GM19372 (cell line): ENCODE measurements around the gene VAV1.
A peak's percentile ranks its signal among the peaks of the same experiment; 100 is the strongest.
"Not testable (repeated sequence)": the region's sequence is repeated elsewhere in the genome, so short reads cannot be mapped to it uniquely, and the experiment has no call there.

ENCODE experiments used
- ATAC-seq: cut with Tn5 transposase; IDR thresholded peaks from one replicate; pipeline ENCODE4 v1.9.1; 2021; ENCODE audit warnings: mild to moderate bottlenecking, low read depth, moderate library complexity; ENCODE audit not compliant: unreplicated experiment

Gene VAV1

GRCh38 chr19:6754136-6754535 lies 18.4 kb upstream of the VAV1 start:
- no peak for ATAC-seq

DNA sequence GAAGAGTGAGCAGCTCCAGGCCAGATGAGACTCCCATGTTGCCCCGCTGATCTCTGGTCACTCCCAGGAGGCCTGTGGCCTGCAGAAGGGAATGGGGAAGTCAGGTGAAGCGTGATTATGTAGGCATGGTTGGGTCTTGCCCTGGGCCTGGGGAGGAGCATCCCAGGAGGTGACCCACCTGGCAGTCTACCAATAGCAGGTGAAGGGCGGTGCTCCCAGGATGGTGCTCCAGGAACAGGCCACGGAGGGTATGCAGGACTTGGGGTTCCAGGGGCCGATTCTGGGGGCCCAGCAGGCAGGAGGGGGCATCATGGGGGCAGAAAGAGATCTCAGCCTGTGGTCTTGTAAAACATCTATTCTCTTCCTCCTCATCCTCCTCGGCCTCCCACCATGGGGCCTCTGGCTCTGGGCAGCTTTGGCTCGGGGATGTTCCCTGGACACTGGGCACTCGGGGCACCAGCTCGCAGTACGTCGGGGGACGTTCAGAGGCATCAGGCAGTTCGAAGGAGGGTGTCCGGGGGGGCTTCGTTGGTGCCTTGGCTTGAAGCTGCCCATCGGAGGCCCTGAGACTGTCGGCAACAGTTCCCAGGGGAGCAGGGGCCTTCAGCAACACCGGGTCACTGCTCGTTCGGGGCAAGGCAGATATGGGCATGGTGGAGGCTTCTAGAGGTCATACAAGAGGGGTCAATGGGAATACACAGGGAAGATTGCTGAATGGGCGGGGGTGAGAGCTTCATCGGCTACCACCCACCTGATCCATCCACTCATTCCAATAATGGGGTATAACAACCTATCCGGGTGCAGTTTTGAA lies 17.6 kb upstream of the VAV1 start:
- no peak for ATAC-seq

DNA sequence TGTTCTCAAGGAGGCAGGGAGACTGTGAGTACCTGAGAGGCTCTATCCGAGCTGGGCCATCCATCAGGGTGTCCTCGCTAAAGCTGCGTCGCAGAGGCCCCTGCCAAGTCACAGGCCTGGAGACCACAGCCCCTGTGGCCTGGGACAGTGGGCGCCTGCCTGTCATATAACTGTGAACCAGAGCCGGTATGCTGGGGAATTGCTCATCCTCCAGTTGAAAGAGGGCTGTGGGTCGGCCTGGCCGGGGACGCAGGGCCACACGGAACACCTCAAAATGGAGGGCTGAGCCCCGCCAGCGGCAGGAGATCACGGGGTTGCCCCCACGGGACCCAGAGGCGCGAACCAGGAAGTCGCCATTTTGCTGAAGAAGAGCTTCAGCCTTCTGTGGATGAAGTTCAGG lies 11.9 kb upstream of the VAV1 start:
- ATAC-seq = no peak

DNA sequence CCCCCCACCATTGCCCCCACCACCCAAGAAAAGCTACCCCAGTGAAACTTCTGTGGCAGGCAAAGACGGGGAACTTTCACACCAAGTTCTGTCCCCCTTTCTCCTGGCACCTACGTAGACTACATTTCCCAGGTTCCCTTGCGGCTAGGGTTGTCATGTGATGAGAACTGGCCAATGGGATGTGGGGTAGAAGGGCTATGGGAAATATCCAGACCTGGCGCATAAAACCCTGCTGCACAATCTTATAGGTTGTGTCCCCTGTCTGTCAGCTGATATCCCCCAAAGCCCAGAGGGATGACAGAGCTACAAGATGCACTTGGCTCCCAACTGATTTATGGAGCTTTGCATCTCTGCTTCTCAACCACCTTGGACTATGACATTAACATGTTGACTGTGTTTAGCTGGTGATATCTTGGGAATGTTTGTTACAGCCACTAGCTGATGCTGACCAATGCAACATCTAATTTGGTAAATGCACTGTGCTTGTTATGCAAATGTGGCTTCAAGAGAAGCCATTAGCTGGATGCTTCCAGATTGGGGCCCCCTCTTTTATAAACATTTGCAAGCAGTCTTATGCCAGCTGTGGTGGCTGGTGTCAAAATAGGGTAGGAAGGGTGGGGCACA lies 11.3 kb upstream of the VAV1 start:
- ATAC-seq = no peak

DNA sequence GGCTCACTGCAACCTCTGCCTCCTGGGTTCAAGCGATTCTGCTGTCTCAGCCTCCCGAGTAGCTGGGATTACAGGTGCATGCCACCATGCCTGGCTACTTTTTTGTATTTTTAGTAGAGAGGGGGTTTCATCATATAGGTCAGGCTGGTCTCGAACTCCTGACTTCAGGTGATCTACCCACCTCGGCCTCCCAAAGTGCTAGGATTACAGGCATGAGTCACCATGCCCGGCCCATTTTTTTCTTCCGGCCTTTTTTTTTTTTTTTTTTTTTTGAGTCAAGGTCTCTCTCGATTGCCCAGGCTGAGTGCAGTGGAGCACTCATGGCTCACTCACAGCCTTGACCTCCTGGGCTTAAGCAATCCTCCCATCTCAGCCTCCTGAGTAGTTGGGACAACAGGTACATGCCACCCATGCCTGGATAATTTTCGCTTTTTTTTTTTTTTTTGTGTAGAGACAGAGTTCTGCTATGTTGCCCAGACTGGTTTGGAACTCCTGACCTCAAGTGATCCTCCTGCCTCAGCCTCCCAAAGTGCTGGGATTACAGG lies 10.2 kb upstream of the VAV1 start:
- ATAC-seq = not testable (repeated sequence)

DNA sequence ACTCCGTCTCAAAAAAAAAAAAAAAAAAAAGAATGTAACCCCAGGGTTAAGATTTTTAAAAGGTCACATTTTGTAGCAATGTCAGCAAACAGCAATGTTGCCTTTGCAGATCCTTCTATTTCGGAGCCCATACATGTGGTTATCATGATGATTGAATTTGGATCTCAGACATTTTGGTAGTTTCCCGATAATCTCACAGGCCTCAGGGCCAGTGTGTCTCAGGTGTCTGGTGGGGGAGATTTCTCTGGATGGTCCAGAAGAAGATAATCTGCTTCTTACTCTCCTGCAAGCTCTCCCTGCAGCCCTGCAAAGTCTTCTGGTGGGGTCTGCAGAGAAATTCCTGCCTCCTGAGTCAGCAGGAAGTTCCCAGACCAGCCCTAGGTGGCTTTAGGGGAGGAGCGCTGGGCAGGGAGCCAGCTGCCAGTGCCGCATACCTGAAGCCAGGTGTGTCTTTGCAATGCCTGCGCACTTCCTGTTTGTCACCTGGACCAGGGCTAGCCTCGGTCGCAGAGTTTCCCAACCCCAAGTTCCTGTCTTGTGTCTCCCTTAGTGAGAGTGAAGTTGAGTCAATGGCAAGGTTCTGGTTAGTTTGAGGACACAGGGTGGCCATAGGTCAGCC lies 6.7 kb upstream of the VAV1 start:
- no peak for ATAC-seq

DNA sequence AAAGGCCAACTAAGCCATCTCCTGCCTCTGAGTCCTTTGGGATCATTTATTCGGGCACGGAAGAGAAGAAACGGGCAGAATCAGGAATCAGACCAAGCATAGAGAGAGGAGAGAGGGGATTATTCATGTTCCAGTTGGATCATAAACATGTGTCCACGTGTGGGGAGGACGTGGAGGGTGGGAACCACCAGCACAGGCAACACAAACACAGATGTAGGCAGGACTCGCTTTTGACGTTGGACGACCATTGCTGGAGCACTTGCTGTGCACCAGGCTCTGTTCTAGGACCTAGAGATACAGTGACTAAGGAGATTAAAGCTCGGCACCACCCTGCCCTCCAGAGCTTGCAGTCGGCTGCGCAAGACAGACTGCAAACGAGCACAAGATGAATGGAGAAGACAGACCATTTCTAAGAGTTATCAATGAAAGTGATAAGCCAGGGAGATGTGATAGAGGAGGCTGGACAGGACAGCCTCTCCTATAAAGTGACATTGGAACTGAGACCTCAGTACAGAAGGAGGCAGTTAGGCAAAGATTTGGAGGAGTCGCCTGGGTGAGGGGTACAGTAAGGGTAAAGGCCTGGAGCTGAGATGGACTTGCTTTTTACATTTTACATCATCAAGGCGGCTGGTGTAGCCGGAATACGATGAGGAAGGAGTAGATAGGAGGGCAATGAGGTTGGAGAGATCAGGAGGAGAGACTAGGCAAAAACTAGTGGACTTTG lies 6.0 kb upstream of the VAV1 start:
- no peak for ATAC-seq

- peak; percentile 32 for ATAC-seq
Measured at GRCh38 chr19:6767081-6767356, 5.5 kb upstream of the VAV1 start.

DNA sequence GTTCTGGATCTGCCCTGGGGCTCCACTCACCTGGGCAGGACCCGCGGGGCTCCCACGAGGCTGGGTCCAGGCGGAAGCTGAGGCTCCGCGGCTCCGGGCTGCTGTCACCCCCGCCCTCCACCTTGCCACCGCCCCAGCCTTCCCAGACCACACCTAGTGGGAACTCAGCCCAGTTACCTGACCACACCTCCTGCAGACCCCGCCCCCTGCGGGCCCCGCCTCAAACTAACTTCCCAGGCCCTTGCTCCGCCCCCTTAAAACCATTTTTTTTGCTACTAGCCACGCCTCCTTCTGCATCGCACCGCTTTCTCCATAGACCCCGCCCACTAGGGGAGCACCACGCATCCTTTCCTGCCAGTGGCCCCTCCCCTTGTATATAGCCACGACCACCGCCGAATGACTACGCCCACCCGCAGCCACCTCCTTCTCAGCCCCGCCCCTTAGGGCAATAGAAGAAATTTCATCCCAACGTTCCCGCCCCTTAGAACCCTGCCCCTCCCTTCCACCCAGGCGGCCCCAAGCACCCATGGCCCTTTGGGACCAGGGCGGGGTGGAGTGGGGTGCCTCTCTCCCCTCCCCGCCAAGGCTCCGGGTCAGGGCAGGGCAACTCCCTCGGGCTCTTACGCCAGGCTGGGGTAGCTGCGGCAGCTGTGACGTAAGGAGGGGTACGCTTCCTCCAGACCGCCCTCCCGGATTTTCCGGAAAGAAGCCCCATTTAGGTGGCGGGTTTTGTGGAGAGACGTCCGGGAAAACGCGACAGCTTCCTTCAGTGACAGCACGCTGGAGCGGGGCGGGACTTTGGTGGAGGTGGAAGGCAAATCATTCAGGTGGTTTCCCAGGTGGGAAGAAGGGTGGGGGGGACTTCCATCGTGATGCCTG lies 4.9 kb upstream of the VAV1 start, which contains the start of gene SH2D3A:
Gene SH2D3A, minus strand, starts transcription at position 79 of the 879 bp plus-strand sequence. CDS start 3,687 bp downstream, outside the sequence.
- ATAC-seq = peak; percentile 70

DNA sequence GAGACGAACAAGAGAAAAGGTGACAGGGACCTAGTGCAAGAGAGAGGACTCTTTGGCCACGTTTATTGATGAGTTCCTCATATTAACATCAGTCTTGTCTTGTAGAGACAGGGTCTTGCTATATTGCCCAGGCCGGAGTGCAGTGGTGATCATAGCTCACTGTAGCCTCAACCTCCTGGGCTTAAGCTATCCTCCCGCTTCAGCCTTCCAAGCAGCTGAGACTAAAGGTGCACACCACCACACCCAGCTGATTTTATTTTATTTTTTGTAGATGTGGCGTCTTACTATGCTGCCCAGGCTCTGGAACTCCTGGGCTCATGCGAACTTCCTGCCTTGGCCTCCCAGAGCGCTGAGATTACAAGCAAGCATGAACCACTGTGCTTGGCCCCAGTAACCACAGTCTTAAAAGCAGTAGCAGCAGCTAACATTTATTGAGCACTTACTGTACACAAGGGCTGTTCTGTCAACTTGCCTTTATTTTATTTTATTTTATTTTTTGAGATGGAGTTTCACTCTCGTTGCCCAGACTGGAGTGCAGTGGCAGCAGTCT lies 4.2 kb upstream of the VAV1 start:
- ATAC-seq = no peak

DNA sequence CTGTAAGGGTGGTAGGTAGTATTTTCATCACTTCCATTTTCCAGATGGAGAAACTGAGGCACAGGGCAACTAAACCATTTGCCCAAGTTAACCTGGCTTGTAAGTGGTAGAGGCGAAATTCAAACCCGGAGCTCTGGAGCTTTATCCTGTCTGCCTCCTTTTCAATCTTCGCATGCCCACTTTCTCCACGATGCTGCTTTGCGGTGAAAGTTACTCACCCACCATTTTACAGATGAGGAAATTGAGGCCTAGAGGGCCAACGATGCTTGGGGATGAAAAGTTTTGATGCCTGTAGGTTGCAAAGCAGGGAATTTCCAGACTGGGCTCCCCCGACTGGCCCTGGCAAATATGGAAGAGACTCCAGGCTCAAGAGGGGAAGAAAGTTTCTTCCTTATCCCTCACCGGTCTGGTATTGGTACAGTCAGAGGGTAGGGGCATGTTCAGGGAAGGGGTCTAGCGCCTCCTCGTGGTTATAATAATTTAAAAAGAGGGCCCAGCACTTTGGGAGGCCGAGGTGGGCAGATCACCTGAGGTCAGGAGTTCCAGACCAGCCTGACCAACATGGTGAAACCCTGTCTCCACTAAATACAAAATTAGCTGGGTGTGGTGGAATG lies 3.4 kb upstream of the VAV1 start:
- no peak for ATAC-seq

DNA sequence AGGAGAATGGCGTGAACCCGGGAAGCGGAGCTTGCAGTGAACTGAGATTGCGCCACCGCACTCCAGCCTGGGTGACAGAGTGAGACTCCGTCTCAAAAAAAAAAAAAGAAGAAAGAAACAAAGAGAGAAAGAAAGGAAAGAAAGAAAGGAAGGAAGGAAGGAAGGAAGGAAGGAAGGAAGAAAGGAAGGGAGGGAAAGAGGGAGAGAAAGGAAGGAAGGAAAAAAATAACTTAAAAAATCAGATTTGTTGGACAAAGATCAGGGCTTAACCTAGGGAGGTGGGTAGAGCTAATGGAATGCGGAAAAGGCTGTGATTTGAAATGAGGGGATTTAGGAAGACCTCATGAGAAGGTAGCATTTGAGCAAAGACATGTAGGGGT lies 870 bp upstream of the VAV1 start:
- ATAC-seq = not testable (repeated sequence)

DNA sequence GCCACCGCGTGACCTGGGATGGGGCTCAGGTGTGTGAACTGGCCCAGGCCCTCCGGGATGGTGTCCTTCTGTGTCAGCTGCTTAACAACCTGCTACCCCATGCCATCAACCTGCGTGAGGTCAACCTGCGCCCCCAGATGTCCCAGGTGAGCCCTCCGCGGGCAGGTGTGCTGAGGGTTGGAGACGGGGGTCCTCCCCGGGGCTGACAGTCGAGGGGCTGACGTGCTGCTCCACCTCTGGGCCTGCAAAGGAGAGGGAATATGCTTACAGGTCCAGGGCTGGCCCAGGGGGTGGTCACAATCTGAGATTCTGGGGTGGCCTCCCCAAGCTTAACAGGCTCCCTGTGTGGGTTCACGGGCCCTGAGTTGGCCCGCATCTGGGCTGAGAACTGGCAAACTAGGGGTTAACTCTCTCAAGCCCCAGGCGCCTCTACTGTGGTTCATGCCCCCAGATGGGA lies 386 bp downstream of the VAV1 start:
- no peak for ATAC-seq

- ATAC-seq = no peak
Measured at GRCh38 chr19:6773323-6773931, 919 bp downstream of the VAV1 start.

- no peak for ATAC-seq
Measured at GRCh38 chr19:6774821-6775707, 2.6 kb downstream of the VAV1 start.

- ATAC-seq = not testable (repeated sequence)
Measured at GRCh38 chr19:6776045-6776444, 3.5 kb downstream of the VAV1 start.

DNA sequence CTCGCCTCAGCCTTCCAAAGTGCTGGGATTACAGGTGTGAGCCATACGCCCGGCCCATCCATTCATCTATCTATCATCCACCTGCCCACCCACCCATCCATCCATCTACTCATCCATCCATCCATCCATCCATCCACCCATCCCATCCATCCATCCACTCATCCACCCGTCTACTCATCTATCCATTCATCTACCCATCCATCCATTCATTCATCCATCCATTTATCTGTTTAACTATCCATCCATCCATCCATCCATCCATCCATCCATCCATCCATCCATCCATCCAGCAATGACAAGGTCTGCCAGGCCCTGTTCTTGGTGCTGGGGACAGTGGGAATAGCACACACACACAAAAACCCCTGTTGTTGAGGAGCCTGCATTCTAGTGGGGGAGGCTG lies 4.5 kb downstream of the VAV1 start:
- ATAC-seq = no peak

GRCh38 chr19:6777434-6777833 lies 4.9 kb downstream of the VAV1 start:
- no peak for ATAC-seq
